Measurements from ENCODE around the gene HLA-DQA1. TPM values are rescaled to one million over a fixed set of nuclear protein-coding genes. Genes with fewer than 3 reads are reported as not detected.
"Not testable (repeated sequence)": the region's sequence is repeated elsewhere in the genome, so short reads cannot be mapped to it uniquely, and the experiment has no call there.

The HLA-DQA1 gene
- total RNA-seq, 1 donor from 2014 or later: 5.4 TPM

DNA sequence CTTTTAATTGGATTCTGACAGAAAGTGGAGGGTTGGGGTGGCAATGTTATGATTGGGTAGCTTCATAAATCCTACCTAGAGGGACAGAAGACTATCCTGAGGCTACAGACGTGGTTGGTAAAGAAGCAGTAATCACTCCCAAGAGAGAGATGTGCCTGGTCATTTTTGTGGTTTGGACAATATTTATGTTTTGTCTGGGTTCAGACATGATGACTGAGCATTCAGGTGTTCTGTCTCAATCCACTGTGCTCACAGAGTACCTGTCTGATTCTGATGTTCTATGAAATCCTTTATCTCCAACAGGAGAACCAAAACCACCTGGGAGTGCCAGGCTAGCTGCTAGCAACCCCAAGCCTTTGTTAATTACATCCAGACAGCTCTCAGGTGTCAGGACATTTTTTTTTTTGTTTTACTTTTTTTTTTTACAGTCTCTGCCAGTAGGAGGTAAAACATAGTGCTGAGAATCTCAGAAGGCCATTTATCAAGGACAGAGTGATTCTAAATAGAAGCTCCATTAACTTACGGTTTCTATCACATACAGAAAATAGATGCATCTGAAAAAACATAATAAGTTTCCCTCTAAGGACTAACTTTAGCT lies 1.6 kb upstream of the HLA-DQA1 start:
- no peak for TF ChIP-seq CTCF (IDR thresholded peaks at IDR 0.05; ENCODE audit: borderline replicate concordance)
- Histone ChIP-seq H3K4me1 (no peaks in the 10 kb centered on the region), H3K27ac (replicated peaks) (no peak overlapping the region), H3K4me3 (no peak overlapping the region), H3K27me3 (ENCODE audit: low read depth) (peaks cover 15% of the 10 kb centered on the region), H3K36me3 (no peaks in the 10 kb centered on the region), H3K9me3 (replicated peaks) (no peaks in the 10 kb centered on the region)
- DNase-seq: no peak
- intact Hi-C loops (cut with micrococcal nuclease): no loop called here

DNA sequence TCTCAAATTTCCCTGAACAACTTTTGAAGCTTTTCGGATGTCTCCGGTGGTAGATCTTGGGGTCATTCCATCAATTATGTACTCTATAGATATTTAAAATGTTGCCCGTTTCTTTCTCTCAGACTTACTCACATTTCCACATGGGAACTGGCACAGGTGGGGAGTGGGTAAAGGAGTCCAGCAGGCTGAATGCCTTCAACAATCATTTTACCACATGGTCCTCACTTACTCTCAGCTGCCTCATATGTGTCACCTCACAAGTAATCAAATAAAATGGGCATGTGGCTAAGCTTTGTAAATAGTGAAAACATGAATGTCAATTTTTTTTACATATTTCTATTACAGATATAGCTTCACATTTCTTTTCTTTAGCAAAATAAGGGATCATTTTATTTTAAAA lies 677 bp downstream of the HLA-DQA1 start:
- no peak overlapping the region for H3K27ac ChIP-seq (replicated peaks)

DNA sequence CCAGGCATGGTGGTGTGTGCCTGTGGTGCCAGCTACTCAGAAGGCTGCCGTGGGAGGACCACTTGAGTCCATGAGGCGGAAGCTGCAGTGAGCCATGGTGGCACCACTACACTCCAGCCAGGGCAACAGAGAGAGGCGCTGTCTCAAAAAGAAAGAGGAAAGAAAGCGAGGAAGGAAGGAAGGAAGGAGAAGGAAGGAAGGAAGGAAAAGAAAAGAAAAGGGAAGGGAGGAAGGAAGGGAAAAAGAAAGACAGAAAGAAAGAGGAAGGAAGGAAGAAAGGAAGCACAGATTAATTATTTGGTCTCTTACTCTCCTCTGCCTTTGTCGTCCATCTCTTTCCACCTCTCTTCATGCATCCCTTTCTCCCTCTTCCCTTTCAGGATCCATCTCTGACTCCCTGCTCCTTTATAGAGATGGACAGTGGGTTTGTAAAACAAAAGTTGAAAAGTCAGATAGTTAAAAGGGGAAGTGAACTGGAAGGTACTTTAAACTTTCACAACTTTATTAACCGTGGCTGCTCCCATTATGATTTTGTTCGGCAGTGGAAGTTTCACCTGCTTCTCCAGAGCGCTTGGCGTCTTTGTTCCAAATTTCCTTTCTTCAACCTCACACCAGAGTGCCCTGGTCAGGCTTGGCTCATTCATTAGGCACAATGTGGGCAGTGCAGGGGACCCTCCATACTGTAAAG lies 1.5 kb downstream of the HLA-DQA1 start:
- TF ChIP-seq CTCF (IDR thresholded peaks at IDR 0.05; ENCODE audit: borderline replicate concordance): no peak
- H3K27me3 ChIP-seq (ENCODE audit: low read depth): peaks cover 15% of the 10 kb centered on the region
- intact Hi-C loops (cut with micrococcal nuclease): no loop called here
- no peak for DNase-seq
- H3K4me1 ChIP-seq: no peaks in the 10 kb centered on the region
- H3K4me3 ChIP-seq: no peak overlapping the region
- no peak overlapping the region for H3K27ac ChIP-seq (replicated peaks)
- no peaks in the 10 kb centered on the region for H3K36me3 ChIP-seq
- H3K9me3 ChIP-seq (replicated peaks): no peaks in the 10 kb centered on the region

More for the DNA sequence above, 677 bp downstream of the HLA-DQA1 start:
- no peaks in the 10 kb centered on the region for H3K4me1 ChIP-seq
- no peaks in the 10 kb centered on the region for H3K36me3 ChIP-seq
- intact Hi-C loops (cut with micrococcal nuclease): no loop called here
- peaks cover 15% of the 10 kb centered on the region for H3K27me3 ChIP-seq (ENCODE audit: low read depth)
- TF ChIP-seq CTCF (IDR thresholded peaks at IDR 0.05; ENCODE audit: borderline replicate concordance): no peak
- no peak for DNase-seq
- H3K9me3 ChIP-seq (replicated peaks): no peaks in the 10 kb centered on the region
- H3K4me3 ChIP-seq: no peak overlapping the region

- Histone ChIP-seq H3K4me3 (no peak overlapping the region), H3K27me3 (ENCODE audit: low read depth) (peaks cover 11% of the 10 kb centered on the region), H3K27ac (replicated peaks) (no peak overlapping the region), H3K36me3 (no peaks in the 10 kb centered on the region), H3K9me3 (replicated peaks) (no peaks in the 10 kb centered on the region), H3K4me1 (no peaks in the 10 kb centered on the region)
- intact Hi-C loops (cut with micrococcal nuclease): no loop called here
- TF ChIP-seq CTCF (IDR thresholded peaks at IDR 0.05; ENCODE audit: borderline replicate concordance): no peak
- no peak for DNase-seq
These were observed 2.5 kb downstream of the HLA-DQA1 start for GRCh38 chr6:32639440-32640394.

DNA sequence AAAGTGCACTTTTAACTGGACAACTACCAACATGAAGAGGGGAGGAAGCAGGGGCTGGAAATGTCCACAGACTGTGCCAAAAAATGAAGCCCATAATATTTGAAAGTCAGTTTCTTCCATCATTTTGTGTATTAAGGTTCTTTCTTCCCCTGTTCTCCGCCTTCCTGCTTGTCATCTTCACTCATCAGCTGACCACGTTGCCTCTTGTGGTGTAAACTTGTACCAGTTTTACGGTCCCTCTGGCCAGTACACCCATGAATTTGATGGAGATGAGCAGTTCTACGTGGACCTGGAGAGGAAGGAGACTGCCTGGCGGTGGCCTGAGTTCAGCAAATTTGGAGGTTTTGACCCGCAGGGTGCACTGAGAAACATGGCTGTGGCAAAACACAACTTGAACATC lies 3.9 kb downstream of the HLA-DQA1 start:
- Histone ChIP-seq H3K27ac (replicated peaks) (no peak overlapping the region), H3K9me3 (replicated peaks) (no peaks in the 10 kb centered on the region), H3K27me3 (ENCODE audit: low read depth) (no peaks in the 10 kb centered on the region), H3K4me1 (no peaks in the 10 kb centered on the region), H3K4me3 (no peak overlapping the region), H3K36me3 (no peaks in the 10 kb centered on the region)
- intact Hi-C loops (cut with micrococcal nuclease): no loop called here
- no peak for DNase-seq
- no peak for TF ChIP-seq CTCF (IDR thresholded peaks at IDR 0.05; ENCODE audit: borderline replicate concordance)

GRCh38 chr6:32641785-32642719 lies 4.8 kb downstream of the HLA-DQA1 start:
- H3K4me1 ChIP-seq; H3K9me3 ChIP-seq (replicated peaks); H3K4me3 ChIP-seq; intact Hi-C loops (cut with micrococcal nuclease); DNase-seq; H3K27ac ChIP-seq (replicated peaks); H3K36me3 ChIP-seq; H3K27me3 ChIP-seq (ENCODE audit: low read depth): not testable (repeated sequence)
